IPS-18a (cell line): Measurements from ENCODE around the gene PTPRN2.

ENCODE experiments used
- H3K27ac ChIP-seq: one replicate; pipeline ENCODE4 v1.5.1; 2013; ENCODE audit warnings: low read length
- H3K27me3 ChIP-seq: one replicate; pipeline ENCODE4 v1.6.1; 2013; ENCODE audit warnings: mild to moderate bottlenecking, low read length; ENCODE audit not compliant: control insufficient read depth, insufficient read depth
- H3K36me3 ChIP-seq: one replicate; pipeline ENCODE4 v1.6.1; 2013; ENCODE audit warnings: low read depth, low read length; ENCODE audit not compliant: control insufficient read depth
- H3K4me1 ChIP-seq: one replicate; pipeline ENCODE4 v1.6.1; 2013; ENCODE audit warnings: low read depth, low read length; ENCODE audit not compliant: control insufficient read depth
- H3K4me3 ChIP-seq: one replicate; pipeline ENCODE4 v1.5.1; 2013; ENCODE audit warnings: low read length
- H3K9ac ChIP-seq: one replicate; pipeline ENCODE4 v1.6.1; 2013; ENCODE audit warnings: mild to moderate bottlenecking, low read length, moderate library complexity
- H3K9me3 ChIP-seq: one replicate; pipeline ENCODE4 v1.6.1; 2013; ENCODE audit warnings: low read depth, low read length; ENCODE audit not compliant: control insufficient read depth

PTPRN2 gene

GRCh38 chr7:157758468-157759245 lies 829.0 kb downstream of the PTPRN2 start:
- Histone ChIP-seq H3K4me3 (no peak overlapping the region), H3K36me3 (no peaks in the 10 kb centered on the region), H3K9ac (no peak overlapping the region), H3K9me3 (no peaks in the 10 kb centered on the region), H3K27ac (no peak overlapping the region), H3K4me1 (no peaks in the 10 kb centered on the region), H3K27me3 (no peaks in the 10 kb centered on the region)

GRCh38 chr7:157757776-157758467 lies 829.7 kb downstream of the PTPRN2 start:
- Histone ChIP-seq H3K4me1 (no peaks in the 10 kb centered on the region), H3K9me3 (no peaks in the 10 kb centered on the region), H3K27me3 (no peaks in the 10 kb centered on the region), H3K9ac (no peak overlapping the region), H3K4me3 (no peak overlapping the region), H3K27ac (no peak overlapping the region), H3K36me3 (no peaks in the 10 kb centered on the region)

GRCh38 chr7:157757211-157757610 lies 830.4 kb downstream of the PTPRN2 start:
- H3K27me3 ChIP-seq: no peaks in the 10 kb centered on the region
- no peaks in the 10 kb centered on the region for H3K36me3 ChIP-seq
- H3K9ac ChIP-seq: no peak overlapping the region
- H3K27ac ChIP-seq: no peak overlapping the region
- H3K4me3 ChIP-seq: no peak overlapping the region
- no peaks in the 10 kb centered on the region for H3K9me3 ChIP-seq
- H3K4me1 ChIP-seq: no peaks in the 10 kb centered on the region

- Histone ChIP-seq H3K36me3 (no peaks in the 10 kb centered on the region), H3K9me3 (no peaks in the 10 kb centered on the region), H3K27ac (no peak overlapping the region), H3K27me3 (no peaks in the 10 kb centered on the region), H3K9ac (no peak overlapping the region), H3K4me1 (no peaks in the 10 kb centered on the region), H3K4me3 (no peak overlapping the region)
Observed at GRCh38 chr7:157755741-157756140, 831.9 kb downstream of the PTPRN2 start.

GRCh38 chr7:157754416-157754790 lies 833.2 kb downstream of the PTPRN2 start:
- H3K4me1 ChIP-seq: no peaks in the 10 kb centered on the region
- no peak overlapping the region for H3K4me3 ChIP-seq
- H3K9me3 ChIP-seq: no peaks in the 10 kb centered on the region
- H3K27me3 ChIP-seq: no peaks in the 10 kb centered on the region
- no peak overlapping the region for H3K9ac ChIP-seq
- no peak overlapping the region for H3K27ac ChIP-seq
- H3K36me3 ChIP-seq: no peaks in the 10 kb centered on the region

- H3K4me3 ChIP-seq: no peak overlapping the region
- no peak overlapping the region for H3K9ac ChIP-seq
- no peaks in the 10 kb centered on the region for H3K27me3 ChIP-seq
- no peaks in the 10 kb centered on the region for H3K4me1 ChIP-seq
- H3K36me3 ChIP-seq: no peaks in the 10 kb centered on the region
- no peaks in the 10 kb centered on the region for H3K9me3 ChIP-seq
- H3K27ac ChIP-seq: no peak overlapping the region
Observed at GRCh38 chr7:157753713-157754415, 833.8 kb downstream of the PTPRN2 start.

- Histone ChIP-seq H3K27me3 (no peaks in the 10 kb centered on the region), H3K4me3 (no peak overlapping the region), H3K9me3 (no peaks in the 10 kb centered on the region), H3K9ac (no peak overlapping the region), H3K27ac (no peak overlapping the region), H3K36me3 (no peaks in the 10 kb centered on the region), H3K4me1 (no peaks in the 10 kb centered on the region)
Observed at GRCh38 chr7:157752832-157753291, 834.8 kb downstream of the PTPRN2 start.

- Histone ChIP-seq H3K9ac (no peak overlapping the region), H3K36me3 (no peaks in the 10 kb centered on the region), H3K27ac (no peak overlapping the region), H3K27me3 (no peaks in the 10 kb centered on the region), H3K9me3 (no peaks in the 10 kb centered on the region), H3K4me1 (no peaks in the 10 kb centered on the region), H3K4me3 (no peak overlapping the region)
Observed at GRCh38 chr7:157751951-157752673, 835.5 kb downstream of the PTPRN2 start.

GRCh38 chr7:157751406-157751805 lies 836.2 kb downstream of the PTPRN2 start:
- Histone ChIP-seq H3K27ac (no peak overlapping the region), H3K27me3 (no peaks in the 10 kb centered on the region), H3K4me1 (no peaks in the 10 kb centered on the region), H3K36me3 (no peaks in the 10 kb centered on the region), H3K9ac (no peak overlapping the region), H3K4me3 (no peak overlapping the region), H3K9me3 (no peaks in the 10 kb centered on the region)

- Histone ChIP-seq H3K4me3 (no peak overlapping the region), H3K27ac (no peak overlapping the region), H3K9me3 (no peaks in the 10 kb centered on the region), H3K4me1 (no peaks in the 10 kb centered on the region), H3K36me3 (no peaks in the 10 kb centered on the region), H3K9ac (no peak overlapping the region), H3K27me3 (no peaks in the 10 kb centered on the region)
Observed at GRCh38 chr7:157750291-157750690, 837.3 kb downstream of the PTPRN2 start.
